Mesendoderm (in vitro differentiated cells): Measurements from ENCODE around the gene LYPD6.

Experiments
- DNase-seq: peaks from one replicate; pipeline ENCODE4 v3.0.0; 2013
- H2AK5ac ChIP-seq: 2 replicates; pipeline ENCODE4 v1.6.1; 2013; ENCODE audit warnings: low read length, inconsistent platforms
- H2BK120ac ChIP-seq: 2 replicates; pipeline ENCODE4 v1.6.1; 2013; ENCODE audit warnings: low read depth, mild to moderate bottlenecking, low read length, moderate library complexity, mixed read lengths
- H2BK15ac ChIP-seq: replicated peaks from 2 replicates; pipeline ENCODE4 v1.6.1; 2013; ENCODE audit warnings: low read depth, mild to moderate bottlenecking, moderate library complexity
- H2BK5ac ChIP-seq: 2 replicates; pipeline ENCODE4 v1.6.1; 2013; ENCODE audit warnings: low read length, inconsistent platforms
- H3K18ac ChIP-seq: 2 replicates; pipeline ENCODE4 v1.6.1; 2013; ENCODE audit warnings: mild to moderate bottlenecking, low read length, mixed read lengths
- H3K23ac ChIP-seq: one replicate; pipeline ENCODE4 v1.6.1; 2013; ENCODE audit warnings: low read length
- H3K27ac ChIP-seq: 2 replicates; pipeline ENCODE4 v1.5.1; 2013; ENCODE audit warnings: low read depth, mild to moderate bottlenecking, inconsistent platforms, low read length, moderate library complexity
- H3K27me3 ChIP-seq: 2 replicates; pipeline ENCODE4 v1.6.1; 2013; ENCODE audit warnings: low read length, control low read depth, mild to moderate bottlenecking, inconsistent platforms; ENCODE audit not compliant: insufficient read depth, poor library complexity
- H3K36me3 ChIP-seq: 2 replicates; pipeline ENCODE4 v1.6.1; 2013; ENCODE audit warnings: low read length, inconsistent platforms; ENCODE audit not compliant: control insufficient read depth, insufficient read depth
- H3K4ac ChIP-seq: one replicate; pipeline ENCODE4 v1.6.1; 2013; ENCODE audit warnings: low read depth, mild to moderate bottlenecking, low read length, moderate library complexity
- H3K4me1 ChIP-seq: 2 replicates; pipeline ENCODE4 v1.6.1; 2013; ENCODE audit warnings: low read depth, low read length, inconsistent platforms; ENCODE audit not compliant: control insufficient read depth
- H3K4me2 ChIP-seq: 2 replicates; pipeline ENCODE4 v1.6.1; 2013; ENCODE audit warnings: low read length
- H3K4me3 ChIP-seq: 2 replicates; pipeline ENCODE4 v1.5.1; 2013; ENCODE audit warnings: mild to moderate bottlenecking, low read length
- H3K56ac ChIP-seq: one replicate; pipeline ENCODE4 v1.6.1; 2013; ENCODE audit warnings: low read length
- H3K79me1 ChIP-seq: 2 replicates; pipeline ENCODE4 v1.6.1; 2013; ENCODE audit warnings: low read length, inconsistent platforms
- H3K79me2 ChIP-seq: 2 replicates; pipeline ENCODE4 v1.6.1; 2013; ENCODE audit warnings: mild to moderate bottlenecking, low read length; ENCODE audit not compliant: control insufficient read depth, insufficient read depth
- H3K9ac ChIP-seq: 2 replicates; pipeline ENCODE4 v1.6.1; 2013; ENCODE audit warnings: low read length, inconsistent platforms
- H4K5ac ChIP-seq: one replicate; pipeline ENCODE4 v1.6.1; 2013; ENCODE audit warnings: low read length
- H4K8ac ChIP-seq: one replicate; pipeline ENCODE4 v1.6.1; 2013; ENCODE audit warnings: low read depth, mild to moderate bottlenecking, control low read depth, low read length, moderate library complexity
- WGBS: extraction: QIAGEN DNeasy Blood & Tissue Kit; methylation state at CpG from one replicate; pipeline ENCODE4 v1.1.7; 2013; ENCODE audit warnings: low lambda C conversion rate, missing lambda C conversion rate; ENCODE audit not compliant: insufficient coverage; ENCODE audit errors: extremely low coverage; 5-methylcytosine and 5-hydroxymethylcytosine counted together

The LYPD6 gene

GRCh38 chr2:149430743-149431736, 100.7 kb downstream of the LYPD6 start:
- no peak overlapping the region for H3K4me2 ChIP-seq
- H3K4ac ChIP-seq: no peak overlapping the region
- H3K4me1 ChIP-seq: peaks cover 3% of the 10 kb centered on the region
- no peak overlapping the region for H3K4me3 ChIP-seq
- H3K23ac ChIP-seq: no peak overlapping the region
- DNase-seq: no peak
- no peak overlapping the region for H3K56ac ChIP-seq
- no peaks in the 10 kb centered on the region for H3K27me3 ChIP-seq
- H2BK5ac ChIP-seq: no peak overlapping the region
- H4K8ac ChIP-seq: no peak overlapping the region
- no peak overlapping the region for H2AK5ac ChIP-seq
- H3K9ac ChIP-seq: no peak overlapping the region
- no peak overlapping the region for H3K27ac ChIP-seq
- H2BK120ac ChIP-seq: no peak overlapping the region
- H3K79me2 ChIP-seq: no peaks in the 10 kb centered on the region
- no peaks in the 10 kb centered on the region for H3K36me3 ChIP-seq
- no peak overlapping the region for H2BK15ac ChIP-seq
- WGBS: no CpG with 5 or more reads among the region's 6 CpGs
- H3K79me1 ChIP-seq: no peaks in the 10 kb centered on the region
- no peak overlapping the region for H4K5ac ChIP-seq
- no peak overlapping the region for H3K18ac ChIP-seq

GRCh38 chr2:149438330-149438960, 108.1 kb downstream of the LYPD6 start:
- Histone ChIP-seq H3K27ac (no peak overlapping the region), H3K79me1 (no peaks in the 10 kb centered on the region), H2BK15ac (no peak overlapping the region), H2BK120ac (no peak overlapping the region), H3K18ac (no peak overlapping the region), H2BK5ac (no peak overlapping the region), H4K8ac (no peak overlapping the region), H3K27me3 (no peaks in the 10 kb centered on the region), H3K4ac (no peak overlapping the region), H4K5ac (no peak overlapping the region), H3K79me2 (no peaks in the 10 kb centered on the region), H3K36me3 (no peaks in the 10 kb centered on the region), H3K4me3 (no peak overlapping the region), H3K9ac (no peak overlapping the region), H3K4me2 (no peak overlapping the region), H3K4me1 (no peaks in the 10 kb centered on the region), H3K23ac (no peak overlapping the region), H2AK5ac (no peak overlapping the region), H3K56ac (no peak overlapping the region)
- no CpG with 5 or more reads among the region's 3 CpGs for WGBS
- no peak for DNase-seq

GRCh38 chr2:149441255-149441654, 110.9 kb downstream of the LYPD6 start:
- Histone ChIP-seq H3K18ac (no peak overlapping the region), H3K23ac (no peak overlapping the region), H3K56ac (no peak overlapping the region), H4K5ac (no peak overlapping the region), H2AK5ac (no peak overlapping the region), H4K8ac (no peak overlapping the region), H3K9ac (no peak overlapping the region), H3K4me2 (no peak overlapping the region), H3K36me3 (no peaks in the 10 kb centered on the region), H3K79me1 (no peaks in the 10 kb centered on the region), H3K79me2 (no peaks in the 10 kb centered on the region), H3K27ac (no peak overlapping the region), H3K4me3 (no peak overlapping the region), H3K4ac (no peak overlapping the region), H2BK120ac (no peak overlapping the region), H2BK15ac (no peak overlapping the region), H3K27me3 (no peaks in the 10 kb centered on the region), H3K4me1 (no peaks in the 10 kb centered on the region), H2BK5ac (no peak overlapping the region)
- no peak for DNase-seq
- no CpG with 5 or more reads among the region's 3 CpGs for WGBS

- Histone ChIP-seq H2BK120ac (no peak overlapping the region), H3K79me1 (no peaks in the 10 kb centered on the region), H3K56ac (no peak overlapping the region), H3K9ac (no peak overlapping the region), H3K79me2 (no peaks in the 10 kb centered on the region), H3K18ac (peak overlapping the region; percentile 60), H3K4me3 (no peak overlapping the region), H4K8ac (no peak overlapping the region), H2BK15ac (no peak overlapping the region), H2BK5ac (no peak overlapping the region), H3K36me3 (no peaks in the 10 kb centered on the region), H2AK5ac (no peak overlapping the region), H4K5ac (no peak overlapping the region), H3K23ac (no peak overlapping the region), H3K4ac (no peak overlapping the region), H3K27me3 (no peaks in the 10 kb centered on the region), H3K4me1 (no peaks in the 10 kb centered on the region), H3K27ac (no peak overlapping the region), H3K4me2 (no peak overlapping the region)
- no CpG with 5 or more reads among the region's 4 CpGs for WGBS
- DNase-seq: no peak
Observed at GRCh38 chr2:149442346-149442745, 112.0 kb downstream of the LYPD6 start.

- Histone ChIP-seq H3K27me3 (no peaks in the 10 kb centered on the region), H3K18ac (no peak overlapping the region), H3K27ac (no peak overlapping the region), H3K4me3 (no peak overlapping the region), H2BK15ac (no peak overlapping the region), H3K23ac (no peak overlapping the region), H4K8ac (no peak overlapping the region), H3K56ac (no peak overlapping the region), H3K79me2 (no peaks in the 10 kb centered on the region), H3K79me1 (no peaks in the 10 kb centered on the region), H3K4ac (no peak overlapping the region), H3K4me1 (no peaks in the 10 kb centered on the region), H2AK5ac (no peak overlapping the region), H3K36me3 (no peaks in the 10 kb centered on the region), H2BK120ac (no peak overlapping the region), H3K4me2 (no peak overlapping the region), H4K5ac (no peak overlapping the region), H2BK5ac (no peak overlapping the region), H3K9ac (no peak overlapping the region)
- DNase-seq: no peak
- WGBS: no CpG with 5 or more reads among the region's 2 CpGs
Observed at GRCh38 chr2:149443150-149443549, 112.8 kb downstream of the LYPD6 start.
